ENCODE measurements around the gene STAM2. TPM values are rescaled to one million over a fixed set of nuclear protein-coding genes. Genes with fewer than 3 reads are reported as not detected.
"Not testable (repeated sequence)": the region's sequence is repeated elsewhere in the genome, so short reads cannot be mapped to it uniquely, and the experiment has no call there.

Gene STAM2
- polyA plus RNA-seq, 1 experiment: 38.0 TPM

GRCh38 chr2:152095146-152095545, 80.4 kb downstream of the STAM2 start:
- Histone ChIP-seq H3K9me3 (ENCODE audit: control insufficient read depth, insufficient read depth, low read length) (no peaks in the 10 kb centered on the region; the same call in 1 of the 2 replicates), H3K27ac (ENCODE audit: low read depth, low read length) (no peak overlapping the region), H3K4me3 (ENCODE audit: low read depth, low read length) (no peak overlapping the region), H3K27me3 (ENCODE audit: control insufficient read depth, insufficient read depth, low read length) (peaks cover 36% of the 10 kb centered on the region)
- no peak for TF ChIP-seq CTCF (IDR thresholded peaks at IDR 0.05; ENCODE audit: low read depth, low read length)
- ChIA-PET CTCF (no interaction called here), POLR2A (no interaction called here)
- DNase-seq (ENCODE audit: low read depth, low spot score): no peak

DNA sequence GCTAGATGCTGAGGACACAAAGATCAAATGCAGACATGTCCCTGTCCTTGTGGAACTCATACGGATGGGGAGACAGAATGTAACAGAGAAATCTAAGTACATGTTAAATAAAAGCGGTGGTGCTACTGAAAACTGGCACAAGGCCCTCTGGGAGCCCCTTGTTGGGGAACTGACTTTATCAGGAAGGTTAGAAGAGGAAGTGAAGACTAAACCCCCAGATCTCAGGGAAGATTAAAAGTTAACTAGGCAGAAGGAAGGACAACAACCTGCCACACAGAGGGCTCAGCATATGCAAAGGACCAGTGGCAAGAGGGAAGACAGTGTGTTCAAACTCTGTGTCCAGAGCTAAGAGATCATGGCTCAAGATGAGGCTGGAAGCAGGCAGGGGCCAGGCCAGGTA, 81.5 kb downstream of the STAM2 start:
- Histone ChIP-seq H3K27me3 (ENCODE audit: control insufficient read depth, insufficient read depth, low read length) (peaks cover 31% of the 10 kb centered on the region), H3K4me3 (ENCODE audit: low read depth, low read length) (no peak overlapping the region), H3K9me3 (ENCODE audit: control insufficient read depth, insufficient read depth, low read length) (no peaks in the 10 kb centered on the region; the same call in 1 of the 2 replicates), H3K27ac (ENCODE audit: low read depth, low read length) (no peak overlapping the region)
- TF ChIP-seq CTCF (IDR thresholded peaks at IDR 0.05; ENCODE audit: low read depth, low read length): no peak
- ChIA-PET CTCF (interaction anchor here (1.3 kb wide), 1 partner anchor 57 kb away, joined by 3 read pairs; no protein-coding TSS in a partner anchor), POLR2A (no interaction called here)
- no peak for DNase-seq (ENCODE audit: low read depth, low spot score)

DNA sequence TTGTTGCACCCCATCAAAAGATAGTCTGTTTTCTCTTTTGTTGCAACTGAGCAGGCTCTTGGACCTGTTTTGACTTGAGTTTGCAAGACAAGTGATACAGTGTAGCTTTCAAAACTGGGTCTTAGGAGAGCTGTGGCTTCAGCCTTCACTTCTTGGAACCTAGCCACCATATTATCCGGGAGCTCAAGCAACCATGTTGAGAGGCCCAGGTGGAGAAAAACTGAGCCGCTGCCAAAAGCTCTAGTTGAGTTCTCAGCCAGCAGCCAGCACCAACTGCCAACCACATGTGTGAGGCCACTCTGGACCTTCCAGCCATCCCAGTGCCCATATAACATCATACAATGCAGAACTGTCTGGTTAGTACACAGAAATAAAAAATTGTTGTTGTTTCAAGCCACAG, 82.1 kb downstream of the STAM2 start:
- Histone ChIP-seq H3K27me3 (ENCODE audit: control insufficient read depth, insufficient read depth, low read length) (peaks cover 30% of the 10 kb centered on the region), H3K27ac (ENCODE audit: low read depth, low read length) (no peak overlapping the region), H3K9me3 (ENCODE audit: control insufficient read depth, insufficient read depth, low read length) (no peaks in the 10 kb centered on the region; the same call in 1 of the 2 replicates), H3K4me3 (ENCODE audit: low read depth, low read length) (no peak overlapping the region)
- ChIA-PET POLR2A (no interaction called here), CTCF (interaction anchor here (1.3 kb wide), 1 partner anchor 57 kb away, joined by 3 read pairs; no protein-coding TSS in a partner anchor)
- no peak for TF ChIP-seq CTCF (IDR thresholded peaks at IDR 0.05; ENCODE audit: low read depth, low read length)
- DNase-seq (ENCODE audit: low read depth, low spot score): no peak

- ChIA-PET CTCF (no interaction called here), POLR2A (no interaction called here)
- H3K4me3 ChIP-seq (ENCODE audit: low read depth, low read length): no peak overlapping the region
- TF ChIP-seq CTCF (IDR thresholded peaks at IDR 0.05; ENCODE audit: low read depth, low read length): no peak
- H3K27ac ChIP-seq (ENCODE audit: low read depth, low read length): no peak overlapping the region
- DNase-seq (ENCODE audit: low read depth, low spot score): no peak
- peaks cover 25% of the 10 kb centered on the region for H3K27me3 ChIP-seq (ENCODE audit: control insufficient read depth, insufficient read depth, low read length)
- no peaks in the 10 kb centered on the region for H3K9me3 ChIP-seq (ENCODE audit: control insufficient read depth, insufficient read depth, low read length)
Measured at GRCh38 chr2:152092095-152092494, 83.5 kb downstream of the STAM2 start.

DNA sequence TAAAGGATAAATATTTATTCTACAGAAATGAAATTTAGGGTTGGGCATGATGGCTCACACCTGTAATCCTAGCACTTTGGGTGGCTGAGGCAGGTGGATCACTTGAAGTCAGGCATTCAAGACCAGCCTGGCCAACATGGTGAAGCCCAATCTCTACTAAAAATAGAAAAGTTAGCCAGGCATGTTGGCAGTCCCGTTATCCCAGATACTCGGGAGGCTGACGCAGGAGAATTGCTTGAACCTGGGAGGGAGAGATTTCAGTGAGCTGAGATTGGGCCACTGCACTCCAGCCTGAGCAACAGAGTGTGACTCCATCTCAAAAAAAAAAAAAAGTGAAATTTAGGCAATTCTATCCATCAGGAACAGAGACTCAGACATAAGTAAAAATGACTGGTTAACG, 84.8 kb downstream of the STAM2 start:
- CTCF ChIA-PET; H3K27ac ChIP-seq (ENCODE audit: low read depth, low read length); DNase-seq (ENCODE audit: low read depth, low spot score); H3K4me3 ChIP-seq (ENCODE audit: low read depth, low read length); H3K9me3 ChIP-seq (ENCODE audit: control insufficient read depth, insufficient read depth, low read length); POLR2A ChIA-PET: not testable (repeated sequence)
- peaks cover 19% of the 10 kb centered on the region for H3K27me3 ChIP-seq (ENCODE audit: control insufficient read depth, insufficient read depth, low read length)

- TF ChIP-seq CTCF (IDR thresholded peaks at IDR 0.05; ENCODE audit: low read depth, low read length): no peak
- POLR2A ChIA-PET: no interaction called here
- CTCF ChIA-PET: interaction anchor here (0.9 kb wide), 1 partner anchor 11 kb away, joined by 4 read pairs; no protein-coding TSS in a partner anchor
- DNase-seq (ENCODE audit: low read depth, low spot score): no peak
- peaks cover 14% of the 10 kb centered on the region for H3K27me3 ChIP-seq (ENCODE audit: control insufficient read depth, insufficient read depth, low read length)
- H3K4me3 ChIP-seq (ENCODE audit: low read depth, low read length): no peak overlapping the region
- no peaks in the 10 kb centered on the region for H3K9me3 ChIP-seq (ENCODE audit: control insufficient read depth, insufficient read depth, low read length)
- no peak overlapping the region for H3K27ac ChIP-seq (ENCODE audit: low read depth, low read length)
Measured at GRCh38 chr2:152089238-152089637, 86.3 kb downstream of the STAM2 start.

Measured in AG04450 (cell line).